OCI-LY3 (cell line): ENCODE measurements around the gene CCM2.

Experiments
- EZH2phosphoT487 ChIP-seq: fragments of 200-600 bp; shearing (Covaris generic); IDR thresholded peaks from 2 replicates; pipeline ENCODE4 v1.6.1; 2018; ENCODE audit warnings: antibody characterized with exemption, mixed run types, low read depth
- TF ChIP-seq, protein P1 (sequence below): fragments of 200-600, 300-600 bp; sonication (generic); IDR thresholded peaks from 2 replicates; pipeline ENCODE4 v1.5.1; 2014; ENCODE audit warnings: antibody characterized with exemption, low read length, low read depth

- TF ChIP-seq, protein P1, sequence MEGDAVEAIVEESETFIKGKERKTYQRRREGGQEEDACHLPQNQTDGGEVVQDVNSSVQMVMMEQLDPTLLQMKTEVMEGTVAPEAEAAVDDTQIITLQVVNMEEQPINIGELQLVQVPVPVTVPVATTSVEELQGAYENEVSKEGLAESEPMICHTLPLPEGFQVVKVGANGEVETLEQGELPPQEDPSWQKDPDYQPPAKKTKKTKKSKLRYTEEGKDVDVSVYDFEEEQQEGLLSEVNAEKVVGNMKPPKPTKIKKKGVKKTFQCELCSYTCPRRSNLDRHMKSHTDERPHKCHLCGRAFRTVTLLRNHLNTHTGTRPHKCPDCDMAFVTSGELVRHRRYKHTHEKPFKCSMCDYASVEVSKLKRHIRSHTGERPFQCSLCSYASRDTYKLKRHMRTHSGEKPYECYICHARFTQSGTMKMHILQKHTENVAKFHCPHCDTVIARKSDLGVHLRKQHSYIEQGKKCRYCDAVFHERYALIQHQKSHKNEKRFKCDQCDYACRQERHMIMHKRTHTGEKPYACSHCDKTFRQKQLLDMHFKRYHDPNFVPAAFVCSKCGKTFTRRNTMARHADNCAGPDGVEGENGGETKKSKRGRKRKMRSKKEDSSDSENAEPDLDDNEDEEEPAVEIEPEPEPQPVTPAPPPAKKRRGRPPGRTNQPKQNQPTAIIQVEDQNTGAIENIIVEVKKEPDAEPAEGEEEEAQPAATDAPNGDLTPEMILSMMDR = no peak
- TF ChIP-seq EZH2phosphoT487 = no peak
These were observed 61.9 kb downstream of the CCM2 start for GRCh38 chr7:45061806-45062425.
